HepG2 (cell line): ENCODE results near the gene SEMA3F. TPM values are rescaled to one million over a fixed set of nuclear protein-coding genes. Genes with fewer than 3 reads are reported as not detected.

Source experiments
- ARHGAP35 ChIP-seq: sonication (generic); formaldehyde crosslinking; IDR thresholded peaks from 2 replicates; pipeline ENCODE4 v1.9.0; 2022; ENCODE audit warnings: mild to moderate bottlenecking, inconsistent platforms, moderate library complexity, missing genetic modification reagents, borderline replicate concordance
- ATF3 ChIP-seq: sonication (generic); formaldehyde crosslinking; IDR thresholded peaks from 2 replicates; pipeline ENCODE4 v1.4.0; 2020; ENCODE audit warnings: missing genetic modification reagents
- BCL3 ChIP-seq: sonication (generic); formaldehyde crosslinking; IDR thresholded peaks from 2 replicates; pipeline ENCODE4 v1.5.1; 2020; ENCODE audit warnings: mild to moderate bottlenecking, missing genetic modification reagents, moderate library complexity
- CHCHD3 ChIP-seq: sonication (generic); formaldehyde crosslinking; IDR thresholded peaks from 2 replicates; pipeline ENCODE4 v1.8.0; 2022; ENCODE audit warnings: mild to moderate bottlenecking, missing genetic modification reagents, moderate library complexity
- GATAD1 ChIP-seq: IDR thresholded peaks from 2 replicates; pipeline ENCODE4 v1.6.1; 2016; ENCODE audit warnings: missing genetic modification reagents, missing compliant biosample characterization
- HHEX ChIP-seq: IDR thresholded peaks from 2 replicates; pipeline ENCODE4 v1.6.1; 2016; ENCODE audit warnings: control low read depth
- KAT8 ChIP-seq: IDR thresholded peaks from 2 replicates; pipeline ENCODE4 v1.6.1; 2016; ENCODE audit warnings: missing genetic modification reagents, missing compliant biosample characterization
- NCOA5 ChIP-seq: sonication (generic); formaldehyde crosslinking; IDR thresholded peaks from 2 replicates; pipeline ENCODE4 v1.4.0; 2020; ENCODE audit warnings: missing genetic modification reagents
- SETDB1 ChIP-seq: sonication (generic); formaldehyde crosslinking; IDR thresholded peaks from 2 replicates; pipeline ENCODE4 v1.5.1; 2020; ENCODE audit warnings: missing genetic modification reagents, mild to moderate bottlenecking, borderline replicate concordance
- SNRNP70 ChIP-seq: fragments of 200-400 bp; formaldehyde crosslinking; IDR thresholded peaks from 2 replicates; pipeline ENCODE4 v1.6.1; 2017; ENCODE audit warnings: mild to moderate bottlenecking, low read depth, low read length, moderate library complexity
- TCF7 ChIP-seq: sonication (generic); IDR thresholded peaks from 2 replicates; pipeline ENCODE4 v1.6.1; 2016; ENCODE audit warnings: antibody characterized with exemption, low read depth
- TFE3 ChIP-seq: IDR thresholded peaks from 2 replicates; pipeline ENCODE4 v1.6.1; 2016
- TOPORS ChIP-seq: sonication (generic); formaldehyde crosslinking; IDR thresholded peaks from 2 replicates; pipeline ENCODE4 v1.8.0; 2023; ENCODE audit warnings: mild to moderate bottlenecking, missing genetic modification reagents
- UBTF ChIP-seq: sonication (generic); formaldehyde crosslinking; IDR thresholded peaks from 2 replicates; pipeline ENCODE4 v1.4.0; 2020; ENCODE audit warnings: mild to moderate bottlenecking, missing genetic modification reagents
- YY1 ChIP-seq: IDR thresholded peaks from 2 replicates; pipeline ENCODE4 v1.6.1; 2011; ENCODE audit warnings: low read length, low read depth, moderate library complexity, mild to moderate bottlenecking; ENCODE audit not compliant: insufficient read depth, insufficient replicate concordance
- ZBTB42 ChIP-seq: sonication (generic); formaldehyde crosslinking; IDR thresholded peaks from 2 replicates; pipeline ENCODE4 v1.5.0; 2020; ENCODE audit warnings: mild to moderate bottlenecking, missing genetic modification reagents
- ZBTB8A ChIP-seq: sonication (generic); formaldehyde crosslinking; IDR thresholded peaks from 2 replicates; pipeline ENCODE4 v1.4.0; 2020; ENCODE audit warnings: mild to moderate bottlenecking, low read depth, missing genetic modification reagents, borderline replicate concordance
- ZNF292 ChIP-seq: sonication (generic); formaldehyde crosslinking; IDR thresholded peaks from 2 replicates; pipeline ENCODE4 v1.8.1; 2022; ENCODE audit warnings: mild to moderate bottlenecking, low read depth, missing genetic modification reagents, borderline replicate concordance
- ZNF354B ChIP-seq: sonication (generic); formaldehyde crosslinking; IDR thresholded peaks from 2 replicates; pipeline ENCODE4 v1.8.0; 2022; ENCODE audit warnings: mild to moderate bottlenecking, missing genetic modification reagents
- ZNF512 ChIP-seq: sonication (generic); formaldehyde crosslinking; IDR thresholded peaks from 2 replicates; pipeline ENCODE4 v1.4.0; 2020; ENCODE audit warnings: mild to moderate bottlenecking, missing genetic modification reagents
- ZNF543 ChIP-seq: sonication (generic); formaldehyde crosslinking; IDR thresholded peaks from 2 replicates; pipeline ENCODE4 v1.4.0; 2020; ENCODE audit warnings: mild to moderate bottlenecking, missing genetic modification reagents
- ZNF75D ChIP-seq: sonication (generic); formaldehyde crosslinking; IDR thresholded peaks from 2 replicates; pipeline ENCODE4 v1.8.1; 2023; ENCODE audit warnings: missing genetic modification reagents, mild to moderate bottlenecking, borderline replicate concordance
- ZNF777 ChIP-seq: sonication (generic); formaldehyde crosslinking; IDR thresholded peaks from 2 replicates; pipeline ENCODE4 v1.4.0; 2020; ENCODE audit warnings: missing genetic modification reagents
- ZNF792 ChIP-seq: IDR thresholded peaks from 2 replicates; pipeline ENCODE4 v1.6.1; 2016
- polyA plus RNA-seq, 8 experiments: library from polyadenylated mRNA; depleted of rRNA in 3 of 8; stranded (reverse) in 7 of 8; unstranded in 1 of 8; fragments of >200 nt; fragmentation: Illumina TruSeq in 4 of 8; extraction: Trizol in 4 of 8; gene quantifications; 2 replicates each; pipeline versions ENCODE4 v1.2.1 to v1.2.3, GENCODE V29; 2011 to 2016; ENCODE audit warnings: low read depth in 4 of 8, missing spikeins in 1 of 8, mixed read lengths in 1 of 8; ENCODE audit not compliant: insufficient read depth in 1 of 8
- total RNA-seq, 5 experiments: library from RNA; depleted of rRNA; stranded (reverse); fragments of >200 nt; fragmentation: Illumina TruSeq; extraction: Trizol; gene quantifications; 2 replicates each; pipeline ENCODE4 v1.2.3, GENCODE V29; 2016; ENCODE audit warnings: low read depth in 1 of 5

SEMA3F gene
- total and polyA plus RNA-seq, 2 of the 13 experiments (the other 11 are each of a cell fraction or from before 2014, with no cell fraction given) = 7.6 to 17.2 TPM

- TF ChIP-seq ZNF512 (CRISPR knock-in tag) = no peak
- no peak for TF ChIP-seq SETDB1 (CRISPR knock-in tag)
- TF ChIP-seq ZNF292 (CRISPR knock-in tag) = no peak
- no peak for TF ChIP-seq ZNF354B (CRISPR knock-in tag)
- TF ChIP-seq ZBTB42 = no peak
- TF ChIP-seq ARHGAP35 (CRISPR knock-in tag) = no peak
- no peak for TF ChIP-seq ZNF75D (CRISPR knock-in tag)
- no peak for TF ChIP-seq GATAD1 (CRISPR knock-in tag)
- no peak for TF ChIP-seq ZNF792 (CRISPR knock-in tag)
- no peak for TF ChIP-seq CHCHD3
- no peak for TF ChIP-seq SNRNP70
- TF ChIP-seq ZNF777 (CRISPR knock-in tag) = peak; percentile 82
- no peak for TF ChIP-seq HHEX (CRISPR knock-in tag)
- no peak for TF ChIP-seq TCF7
- TF ChIP-seq ZBTB8A = no peak
- no peak for TF ChIP-seq ATF3 (CRISPR knock-in tag)
- TF ChIP-seq BCL3 (CRISPR knock-in tag) = peak; percentile 34; the same call in 1 of the 2 replicates
- TF ChIP-seq ZNF543 = no peak
- no peak for TF ChIP-seq YY1
- TF ChIP-seq NCOA5 (CRISPR knock-in tag) = no peak
- TF ChIP-seq TFE3 = no peak
- TF ChIP-seq TOPORS (CRISPR knock-in tag) = 0 out of 2 replicates have a peak, but pooled peaks have one; percentile 34
- peak; percentile 20 for TF ChIP-seq KAT8
- TF ChIP-seq UBTF = peak; percentile 63; the same call in 1 of the 2 replicates
Measured at GRCh38 chr3:50235716-50236483, 80.8 kb downstream of the SEMA3F start, which contains the start of gene GNAI2 (continued).
